Endothelial cell of umbilical vein (primary cell): ENCODE results near the gene GMCL2. TPM values are rescaled to one million over a fixed set of nuclear protein-coding genes. Genes with fewer than 3 reads are reported as not detected.

ENCODE experiments used
- BruUV-seq: library from RNA; stranded (reverse); fragments of 400-500 nt; replicated peaks from 2 replicates; lab custom pipeline; 2021; lab: Mats Ljungman, UMichigan
- CTCF ChIA-PET: fragments of 300-600, 350-600 bp; sonication (Branson Sonifier 250); formaldehyde crosslinking; loops from one replicate; lab custom pipeline; 2021; ENCODE audit warnings: antibody characterized with exemption, inconsistent platforms; lab: Charles Lee
- POLR2A ChIA-PET: fragments of 300-600, 350-600 bp; sonication (Branson Sonifier 250); formaldehyde crosslinking; loops from one replicate; lab custom pipeline; 2021; ENCODE audit warnings: antibody characterized with exemption, inconsistent platforms; lab: Charles Lee
- DNase-seq: peaks from one replicate; pipeline ENCODE4 v3.0.0-alpha.2; 2011; ENCODE audit warnings: low read depth, low spot score
- FAIRE-seq: peaks from 2 replicates; lab custom pipeline; 2011; peaks lifted over from hg19 to GRCh38; lab: Jason Lieb, UNC
- H2AFZ ChIP-seq: 2 replicates; pipeline ENCODE4 v1.6.0; 2012; ENCODE audit warnings: low read depth, low read length, control low read depth, inconsistent platforms
- H3K27ac ChIP-seq: 2 replicates; pipeline ENCODE4 v1.5.1; 2011; ENCODE audit warnings: low read depth, mild to moderate bottlenecking, control low read depth, low read length, moderate library complexity; ENCODE audit not compliant: insufficient read depth
- H3K27me3 ChIP-seq, 2 experiments: 2 replicates each; pipeline versions ENCODE4 v1.6.0 to v1.6.1; 2011; ENCODE audit warnings: low read length in 2 of 2, mixed read lengths in 1 of 2; ENCODE audit not compliant: control insufficient read depth in 2 of 2, insufficient read depth in 2 of 2
- H3K36me3 ChIP-seq, 2 experiments: 2 replicates in 1 of 2; 3 replicates in 1 of 2; pipeline ENCODE4 v1.5.1; 2011; ENCODE audit warnings: low read length in 2 of 2, mild to moderate bottlenecking in 1 of 2, moderate library complexity in 1 of 2; ENCODE audit not compliant: control insufficient read depth in 2 of 2, insufficient read depth in 2 of 2; ENCODE audit errors: extremely low read depth in 1 of 2
- H3K4me1 ChIP-seq: 3 replicates; pipeline ENCODE4 v1.5.1; 2011; ENCODE audit warnings: mild to moderate bottlenecking, low read length; ENCODE audit not compliant: control insufficient read depth, insufficient read depth; ENCODE audit errors: extremely low read depth
- H3K4me2 ChIP-seq: 2 replicates; pipeline ENCODE4 v1.6.1; 2011; ENCODE audit warnings: low read length, control low read depth, mixed read lengths; ENCODE audit not compliant: insufficient read depth
- H3K4me3 ChIP-seq, 3 experiments: fragments of 200-600 bp in 1 of 3; sonication (generic), shearing (Covaris generic) in 1 of 3; replicated peaks in 1 of 3; 2 replicates each; pipeline ENCODE4 v1.5.1; 2011 to 2016; ENCODE audit warnings: control low read depth in 3 of 3, low read length in 3 of 3, mild to moderate bottlenecking in 2 of 3, inconsistent platforms in 1 of 3, low read depth in 1 of 3, moderate library complexity in 1 of 3; ENCODE audit not compliant: insufficient read depth in 1 of 3
- H3K79me2 ChIP-seq: 2 replicates; pipeline ENCODE4 v1.6.0; 2012; ENCODE audit warnings: low read length, inconsistent platforms; ENCODE audit not compliant: control insufficient read depth, insufficient read depth
- H3K9ac ChIP-seq: replicated peaks from 2 replicates; pipeline ENCODE3; 2011; ENCODE audit warnings: low read length, control low read depth; ENCODE audit not compliant: insufficient read depth; ENCODE audit errors: extremely low read depth
- H3K9me1 ChIP-seq: replicated peaks from 3 replicates; pipeline ENCODE4 v1.6.0; 2011; ENCODE audit warnings: mild to moderate bottlenecking, low read length; ENCODE audit not compliant: control insufficient read depth, insufficient read depth; ENCODE audit errors: extremely low read depth
- H3K9me3 ChIP-seq: replicated peaks from 2 replicates; pipeline ENCODE4 v1.5.1; 2012; ENCODE audit warnings: low read length, inconsistent platforms; ENCODE audit not compliant: control insufficient read depth, insufficient read depth
- H4K20me1 ChIP-seq: replicated peaks from 2 replicates; pipeline ENCODE3; 2011; ENCODE audit warnings: mild to moderate bottlenecking, low read length; ENCODE audit not compliant: control insufficient read depth, insufficient read depth; ENCODE audit errors: extremely low read depth
- CTCF ChIP-seq, 2 donors: IDR thresholded peaks; 1 replicate in 1 of 2; 2 replicates in 1 of 2; pipeline ENCODE4 v1.5.1; 2011; ENCODE audit warnings: low read length in 2 of 2, mild to moderate bottlenecking in 2 of 2, moderate library complexity in 2 of 2, control low read depth in 1 of 2, inconsistent platforms in 1 of 2, low read depth in 1 of 2; ENCODE audit not compliant: insufficient read depth in 1 of 2; ENCODE audit errors: extremely low read depth in 1 of 2
- EZH2 ChIP-seq: IDR thresholded peaks from 2 replicates; pipeline ENCODE4 v1.6.1; 2012; ENCODE audit warnings: borderline replicate concordance, low read depth, mild to moderate bottlenecking, moderate library complexity, low read length, inconsistent platforms; ENCODE audit not compliant: severe bottlenecking
- FOS ChIP-seq: IDR thresholded peaks from 2 replicates; pipeline ENCODE4 v1.6.1; 2011; ENCODE audit warnings: mild to moderate bottlenecking, low read length, moderate library complexity, borderline replicate concordance; ENCODE audit not compliant: insufficient read depth
- GATA2 ChIP-seq: IDR thresholded peaks from 2 replicates; pipeline ENCODE4 v1.7.0; 2011; ENCODE audit warnings: low read depth, mild to moderate bottlenecking, moderate library complexity, mixed read lengths, low read length; ENCODE audit not compliant: insufficient read length, insufficient read depth
- JUN ChIP-seq: IDR thresholded peaks from 2 replicates; pipeline ENCODE4 v1.6.1; 2011; ENCODE audit warnings: borderline replicate concordance, low read depth; ENCODE audit not compliant: insufficient read length, insufficient read depth
- MAX ChIP-seq: IDR thresholded peaks from 2 replicates; pipeline ENCODE4 v1.6.1; 2011; ENCODE audit not compliant: insufficient read depth, insufficient read length
- MYC ChIP-seq: IDR thresholded peaks from one replicate; pipeline ENCODE4 v1.6.1; 2011; ENCODE audit warnings: mild to moderate bottlenecking, low read depth, low read length
- POLR2A ChIP-seq: IDR thresholded peaks from 2 replicates; pipeline ENCODE4 v1.6.1; 2012; ENCODE audit warnings: low read depth, mild to moderate bottlenecking, control low read depth, low read length
- POLR2AphosphoS5 ChIP-seq: IDR thresholded peaks from 2 replicates; pipeline ENCODE4 v1.6.1; 2012; ENCODE audit warnings: low read depth, mild to moderate bottlenecking, control low read depth, low read length, moderate library complexity; ENCODE audit not compliant: insufficient read depth
- dilution Hi-C: fragments of 300-500 bp; cut with MboI; formaldehyde crosslinking; loops from one replicate; pipeline ENCODE4 v1.15.0; 2019; ENCODE audit warnings: low sequenced_read_pairs; ENCODE audit not compliant: extremely low pct_ligation_motif_present
- intact Hi-C: fragments of 100-400 bp; cut with micrococcal nuclease; formaldehyde crosslinking; loops from one replicate; pipeline ENCODE4 v1.10.0; 2022
- polyA plus RNA-seq, 4 experiments: library from polyadenylated mRNA; depleted of rRNA in 3 of 4; stranded (reverse) in 3 of 4; unstranded in 1 of 4; fragments of >200 nt; gene quantifications; 2 replicates each; pipeline versions ENCODE4 v1.2.1 to v1.2.3, GENCODE V29; 2011 to 2012; ENCODE audit warnings: missing spikeins in 1 of 4
- total RNA-seq: library from RNA; stranded (reverse); gene quantifications from 2 replicates; pipeline ENCODE4 v1.2.3, GENCODE V29; 2021

GMCL2 gene
- total and polyA plus RNA-seq, 2 donors (not counting 3 experiments of a cell fraction or from before 2014, with no cell fraction given) = not detected

DNA sequence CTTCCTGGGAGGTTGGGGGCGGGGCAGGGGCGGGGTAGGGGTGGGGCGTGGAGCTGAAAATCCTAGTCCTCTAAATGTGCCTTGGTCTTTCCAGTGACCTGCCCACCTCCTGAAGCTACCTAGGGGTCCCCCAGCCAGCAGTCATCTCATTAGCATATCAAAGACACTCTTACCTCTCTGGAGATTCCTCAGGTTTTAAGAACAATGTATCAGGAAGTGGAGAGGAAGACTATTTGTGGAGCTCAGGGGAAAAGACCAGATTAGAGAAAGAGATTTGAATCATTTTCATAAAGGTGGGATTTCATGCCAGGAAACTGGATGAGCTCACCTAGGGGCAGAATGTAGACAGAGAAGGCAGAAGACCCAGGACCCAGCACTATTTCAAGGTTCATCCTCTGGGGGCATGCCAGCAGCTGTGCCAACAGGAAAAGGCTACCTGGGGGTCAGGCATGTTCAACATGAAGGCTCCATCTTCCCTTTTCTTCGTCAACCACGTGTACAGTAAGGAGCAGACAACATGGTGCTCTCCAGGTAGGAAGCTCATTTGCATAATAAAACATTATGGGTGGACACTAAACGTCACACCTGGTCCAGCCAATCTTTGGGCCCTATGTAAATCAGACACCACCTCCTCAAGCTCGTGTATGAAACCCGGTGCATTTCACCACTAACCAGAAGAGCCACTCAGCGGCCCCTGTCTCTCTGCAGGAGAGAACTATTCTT, 6.9 kb downstream of the GMCL2 start:
- no peaks in the 10 kb centered on the region for H4K20me1 ChIP-seq
- dilution Hi-C loops = no loop called here
- no TSS peak for BruUV-seq
- ChIA-PET POLR2A (interaction anchor here (1.2 kb wide), 1 partner anchor 24 kb away, joined by 3 read pairs; the partner anchor contains the start of gene HNRNPAB), CTCF (interaction anchor here (1.2 kb wide), 1 partner anchor 105 kb away, joined by 3 read pairs; no protein-coding TSS in a partner anchor)
- no peak for TF ChIP-seq EZH2
- TF ChIP-seq MAX = no peak
- no peak for TF ChIP-seq JUN
- TF ChIP-seq MYC = no peak
- no peak for TF ChIP-seq POLR2A
- TF ChIP-seq FOS = no peak
- no peak for TF ChIP-seq GATA2
- no peak for TF ChIP-seq POLR2AphosphoS5
- no peak for TF ChIP-seq CTCF (IDR thresholded peaks at IDR 0.05; ENCODE audit: extremely low read depth in 1 of 2, insufficient read depth in 1 of 2, low read depth in 1 of 2, low read length in 2 of 2)
- H3K4me2 ChIP-seq = no peak overlapping the region
- no peaks in the 10 kb centered on the region for H3K79me2 ChIP-seq
- no peak overlapping the region for H2AFZ ChIP-seq
- H3K27ac ChIP-seq = no peak overlapping the region
- no peaks in the 10 kb centered on the region for H3K36me3 ChIP-seq
- H3K9me3 ChIP-seq = no peaks in the 10 kb centered on the region
- H3K4me1 ChIP-seq = no peaks in the 10 kb centered on the region
- no peak for DNase-seq
- no peak for FAIRE-seq
- intact Hi-C loops = no loop called here
- no peaks in the 10 kb centered on the region for H3K9me1 ChIP-seq
- H3K9ac ChIP-seq = no peak overlapping the region
- no peak overlapping the region for H3K4me3 ChIP-seq
- H3K27me3 ChIP-seq = no peaks in the 10 kb centered on the region
